ENCODE results near the gene TICAM1. TPM values are rescaled to one million over a fixed set of nuclear protein-coding genes. Genes with fewer than 3 reads are reported as not detected.

TICAM1 gene
- total and polyA plus RNA-seq, 2 donors from 2014 or later = 9.9 to 23.0 TPM

- Histone ChIP-seq H3K9me3 (ENCODE audit: control insufficient read depth in 2 of 3, insufficient read depth in 1 of 3, low read length in 3 of 3) (peaks cover 0 to 3% (median 0%) of the 10 kb centered on the region in 3 donors), H3K4me1 (ENCODE audit: control insufficient read depth in 2 of 3, insufficient read depth in 2 of 3, low read depth in 1 of 3, low read length in 3 of 3) (no peaks in the 10 kb centered on the region), H3K27me3 (ENCODE audit: control insufficient read depth, insufficient read depth, low read length) (no peaks in the 10 kb centered on the region), H3K4me3 (ENCODE audit: low read length in 3 of 3) (no peak overlapping the region), H3K36me3 (ENCODE audit: control insufficient read depth in 2 of 3, insufficient read depth in 3 of 3, low read length in 3 of 3) (no peaks in the 10 kb centered on the region), H3K27ac (ENCODE audit: low read depth in 2 of 2, low read length in 2 of 2) (no peak overlapping the region), H3K9ac (ENCODE audit: low read length in 3 of 3) (no peak overlapping the region)
- intact Hi-C loops (cut with DNase I) = no loop called here
- DNase-seq (no peak), FAIRE-seq (no peak)
- TF ChIP-seq CTCF (IDR thresholded peaks at IDR 0.05; ENCODE audit: borderline replicate concordance, extremely low read depth, insufficient read depth) = no peak
Observed at GRCh38 chr19:4773047-4773640, 58.4 kb downstream of the TICAM1 start.

DNA sequence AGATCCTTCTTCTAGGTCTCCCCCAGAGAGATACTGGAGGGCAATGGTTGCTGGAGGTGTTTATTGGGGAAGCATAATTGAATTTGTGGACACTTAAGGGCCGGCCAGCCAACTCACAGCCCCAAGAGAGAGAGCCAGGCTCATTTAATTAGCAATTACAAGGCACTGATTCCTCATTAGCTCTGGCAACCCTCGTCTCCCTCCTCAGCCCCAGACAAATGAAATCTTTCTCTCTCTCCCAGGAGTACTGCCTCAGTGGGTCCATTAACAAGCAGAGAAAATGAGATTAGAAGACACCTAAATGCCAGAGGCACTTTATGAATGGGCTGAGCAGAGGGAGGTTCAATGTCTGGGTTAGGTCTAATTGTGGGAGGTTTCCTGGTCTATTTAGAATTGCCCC lies 58.9 kb downstream of the TICAM1 start:
- intact Hi-C loops (cut with DNase I) = no loop called here
- H3K9me3 ChIP-seq (ENCODE audit: control insufficient read depth in 2 of 3, insufficient read depth in 1 of 3, low read length in 3 of 3) = peaks cover 0 to 3% (median 0%) of the 10 kb centered on the region in 3 donors
- FAIRE-seq (no peak), DNase-seq (no peak)
- H3K27ac ChIP-seq (ENCODE audit: low read depth in 2 of 2, low read length in 2 of 2) = no peak overlapping the region
- H3K9ac ChIP-seq (ENCODE audit: low read length in 3 of 3) = no peak overlapping the region
- no peaks in the 10 kb centered on the region for H3K4me1 ChIP-seq (ENCODE audit: control insufficient read depth in 2 of 3, insufficient read depth in 2 of 3, low read depth in 1 of 3, low read length in 3 of 3)
- no peak for TF ChIP-seq CTCF (IDR thresholded peaks at IDR 0.05; ENCODE audit: borderline replicate concordance, extremely low read depth, insufficient read depth)
- no peak overlapping the region for H3K4me3 ChIP-seq (ENCODE audit: low read length in 3 of 3)
- no peaks in the 10 kb centered on the region for H3K36me3 ChIP-seq (ENCODE audit: control insufficient read depth in 2 of 3, insufficient read depth in 3 of 3, low read length in 3 of 3)
- H3K27me3 ChIP-seq (ENCODE audit: control insufficient read depth, insufficient read depth, low read length) = no peaks in the 10 kb centered on the region

DNA sequence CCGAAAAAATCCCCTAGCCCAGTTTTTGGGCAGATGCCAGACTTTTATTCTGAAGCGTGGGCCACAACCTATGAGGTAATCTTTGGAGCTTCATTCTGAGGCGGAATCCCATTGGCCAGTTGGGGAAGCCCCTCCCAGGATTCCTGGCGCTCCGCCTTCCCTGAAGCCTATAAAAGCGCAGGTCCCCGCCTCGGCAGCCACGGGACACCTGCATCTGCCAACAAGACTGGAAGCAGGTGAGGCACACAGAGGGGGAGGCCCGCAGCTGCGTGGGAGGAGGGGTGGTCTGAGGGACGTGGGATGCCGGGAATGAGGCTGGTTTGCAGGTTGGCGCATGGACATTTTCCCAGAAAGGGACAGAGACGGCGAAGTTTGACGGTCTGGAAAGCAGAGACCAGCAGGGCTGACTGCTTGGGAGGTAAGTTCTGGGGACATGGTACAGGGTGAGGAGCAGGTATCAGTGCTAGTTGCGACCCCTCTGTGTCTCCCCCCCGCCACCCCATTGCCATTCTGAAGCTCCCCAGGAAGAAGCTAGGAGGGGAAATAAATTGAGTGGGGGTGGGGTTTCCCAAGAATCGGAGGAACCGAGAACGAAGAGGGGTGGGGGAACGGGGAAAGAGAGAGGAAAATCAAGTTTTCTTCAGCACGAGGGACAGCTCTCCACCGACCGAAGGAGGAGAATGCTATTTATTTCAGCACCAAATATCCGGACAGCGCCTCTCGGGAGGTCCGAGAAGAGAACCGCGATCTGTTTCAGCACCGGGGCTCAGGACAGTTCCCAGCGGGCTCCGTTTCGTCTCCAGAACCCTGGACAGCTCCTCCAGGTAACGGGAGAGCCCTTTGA lies 62.4 kb downstream of the TICAM1 start:
- Histone ChIP-seq H3K9ac (ENCODE audit: low read length in 3 of 3) (no peak overlapping the region), H3K4me1 (ENCODE audit: control insufficient read depth in 2 of 3, insufficient read depth in 2 of 3, low read depth in 1 of 3, low read length in 3 of 3) (no peaks in the 10 kb centered on the region), H3K36me3 (ENCODE audit: control insufficient read depth in 2 of 3, insufficient read depth in 3 of 3, low read length in 3 of 3) (no peaks in the 10 kb centered on the region), H3K27ac (ENCODE audit: low read depth in 2 of 2, low read length in 2 of 2) (no peak overlapping the region), H3K4me3 (ENCODE audit: low read length in 3 of 3) (no peak overlapping the region), H3K9me3 (ENCODE audit: control insufficient read depth in 2 of 3, insufficient read depth in 1 of 3, low read length in 3 of 3) (no peaks in the 10 kb centered on the region), H3K27me3 (ENCODE audit: control insufficient read depth, insufficient read depth, low read length) (no peaks in the 10 kb centered on the region)
- FAIRE-seq = no peak
- intact Hi-C loops (cut with DNase I) = no loop called here
- peak; percentile 89 to 97 (median 95) for DNase-seq
- no peak for TF ChIP-seq CTCF (IDR thresholded peaks at IDR 0.05; ENCODE audit: borderline replicate concordance, extremely low read depth, insufficient read depth)

Small RNA genes within 50 kb of the gene (microRNA-seq; reads per million reads assigned to microRNA genes)
- not detected for gene MIR7-3

Other genes with a start within 250 kb of the TICAM1 start
- 11.5 TPM for gene TNFAIP8L1, start 192.2 kb downstream of the TICAM1 start, total RNA-seq
- 16.0 TPM for gene TNFAIP8L1, start 192.2 kb downstream of the TICAM1 start, polyA plus RNA-seq (ENCODE audit: insufficient read depth, low read depth, low replicate concordance)
- 75.8 TPM for gene MYDGF, start 161.4 kb downstream of the TICAM1 start, total RNA-seq
- gene MYDGF, start 161.4 kb downstream of the TICAM1 start, polyA plus RNA-seq (ENCODE audit: insufficient read depth, low read depth, low replicate concordance) = 85.5 TPM
- gene DPP9, start 107.9 kb downstream of the TICAM1 start, total RNA-seq = 61.9 TPM
- gene DPP9, start 107.9 kb downstream of the TICAM1 start, polyA plus RNA-seq (ENCODE audit: insufficient read depth, low read depth, low replicate concordance) = 14.0 TPM
- gene FEM1A, start 40.0 kb downstream of the TICAM1 start, total RNA-seq = 11.3 TPM
- 4.6 TPM for gene FEM1A, start 40.0 kb downstream of the TICAM1 start, polyA plus RNA-seq (ENCODE audit: insufficient read depth, low read depth, low replicate concordance)
- 60.0 TPM for gene PLIN3, start 36.0 kb upstream of the TICAM1 start, total RNA-seq
- gene PLIN3, start 36.0 kb upstream of the TICAM1 start, polyA plus RNA-seq (ENCODE audit: insufficient read depth, low read depth, low replicate concordance) = 30.5 TPM
- 1.4 TPM for gene ARRDC5, start 71.2 kb upstream of the TICAM1 start, total RNA-seq
- not detected for gene ARRDC5, start 71.2 kb upstream of the TICAM1 start, polyA plus RNA-seq (ENCODE audit: insufficient read depth, low read depth, low replicate concordance)
- gene UHRF1, start 77.8 kb upstream of the TICAM1 start, total RNA-seq = 3.1 TPM
- gene UHRF1, start 77.8 kb upstream of the TICAM1 start, polyA plus RNA-seq (ENCODE audit: insufficient read depth, low read depth, low replicate concordance) = 0.19 TPM
- 35.7 TPM for gene KDM4B, start 137.4 kb upstream of the TICAM1 start, total RNA-seq
- 6.6 TPM for gene KDM4B, start 137.4 kb upstream of the TICAM1 start, polyA plus RNA-seq (ENCODE audit: insufficient read depth, low read depth, low replicate concordance)